K562 (cell line): ENCODE results near the gene CD55. TPM values are rescaled to one million over a fixed set of nuclear protein-coding genes. Genes with fewer than 3 reads are reported as not detected.
A peak's percentile ranks its signal among the peaks of the same experiment; 100 is the strongest.

Source experiments
- ATAC-seq: fragments of 200-7000 bp; cut with Tn5 transposase; 3 replicates; pipeline ENCODE4 v1.9.1; 2020; ENCODE audit warnings: moderate library complexity
- BruUV-seq: library from RNA; stranded (reverse); fragments of 400-500 nt; replicated peaks from 2 replicates; lab custom pipeline; 2021; lab: Mats Ljungman, UMichigan
- CTCF ChIA-PET: fragments of 300-600 bp; formaldehyde crosslinking; extraction: SDS; loops from one replicate; lab custom pipeline; 2021; ENCODE audit warnings: low intra/inter-chr PET ratio; lab: Yijun Ruan, JAX
- POLR2A ChIA-PET: fragments of 300-600, 350-650 bp; sonication (Branson Sonifier 250); formaldehyde crosslinking; extraction: SDS; loops from one replicate; lab custom pipeline; 2021; ENCODE audit warnings: antibody characterized with exemption, inconsistent platforms; lab: Yijun Ruan, JAX
- DNase-seq, 4 experiments: peaks; one replicate each; pipeline versions ENCODE4 v3.0.0 to v3.0.0-alpha.2; 2011 to 2018; ENCODE audit warnings: low spot score in 3 of 4, mixed read lengths in 3 of 4; ENCODE audit errors: extremely low read depth in 1 of 4
- FAIRE-seq: peaks from 2 replicates; lab custom pipeline; 2011; peaks lifted over from hg19 to GRCh38; lab: Jason Lieb, UNC
- H2AFZ ChIP-seq: 2 replicates; pipeline ENCODE4 v1.6.0; 2011; ENCODE audit warnings: low read depth, low read length, control low read depth, inconsistent platforms
- H3K27ac ChIP-seq: fragments of 200-600 bp; 3 replicates; pipeline ENCODE4 v1.8.0; 2011; ENCODE audit warnings: low read depth, mild to moderate bottlenecking, control low read depth, inconsistent platforms, low read length, moderate library complexity, mixed read lengths; ENCODE audit errors: extremely low read depth
- H3K27me3 ChIP-seq, 2 experiments: fragments of 300-600 bp in 1 of 2; 2 replicates in 1 of 2; 3 replicates in 1 of 2; pipeline versions ENCODE4 v1.6.0 to v1.8.0; 2011; ENCODE audit warnings: inconsistent platforms in 2 of 2, low read length in 2 of 2, mild to moderate bottlenecking in 1 of 2, mixed read lengths in 1 of 2, moderate library complexity in 1 of 2; ENCODE audit not compliant: control insufficient read depth in 2 of 2, insufficient read depth in 2 of 2
- H3K36me3 ChIP-seq: fragments of 300-600 bp; 3 replicates; pipeline ENCODE4 v1.8.0; 2011; ENCODE audit warnings: mild to moderate bottlenecking, low read length, inconsistent platforms; ENCODE audit not compliant: control insufficient read depth, insufficient read depth
- H3K4me1 ChIP-seq, 2 experiments: fragments of 200-600 bp in 1 of 2; replicated peaks in 1 of 2; 2 replicates in 1 of 2; 3 replicates in 1 of 2; pipeline versions ENCODE4 v1.5.1 to v1.8.0; 2011; ENCODE audit warnings: inconsistent platforms in 2 of 2, low read length in 2 of 2, mild to moderate bottlenecking in 1 of 2, mixed read lengths in 1 of 2, moderate library complexity in 1 of 2; ENCODE audit not compliant: control insufficient read depth in 2 of 2, insufficient read depth in 2 of 2
- H3K4me2 ChIP-seq: 2 replicates; pipeline ENCODE4 v1.6.1; 2011; ENCODE audit warnings: low read length, control low read depth, inconsistent platforms, mixed read lengths; ENCODE audit not compliant: insufficient read depth
- H3K4me3 ChIP-seq: fragments of 200-600 bp; sonication (generic), shearing (Covaris generic); 2 replicates; pipeline ENCODE4 v1.5.1; 2016; ENCODE audit warnings: control low read depth, inconsistent platforms
- H3K79me2 ChIP-seq: fragments of 200-600 bp; 3 replicates; pipeline ENCODE4 v1.8.0; 2011; ENCODE audit warnings: low read length, inconsistent platforms; ENCODE audit not compliant: control insufficient read depth, insufficient read depth
- H3K9ac ChIP-seq, 2 experiments: 2 replicates each; pipeline versions ENCODE4 v1.6.0 to v1.6.1; 2011; ENCODE audit warnings: low read depth in 2 of 2, low read length in 2 of 2, control low read depth in 1 of 2, inconsistent platforms in 1 of 2, mild to moderate bottlenecking in 1 of 2, mixed read lengths in 1 of 2; ENCODE audit not compliant: insufficient read depth in 1 of 2
- H3K9me1 ChIP-seq: one replicate; pipeline ENCODE4 v1.6.0; 2011; ENCODE audit warnings: inconsistent platforms, mild to moderate bottlenecking, low read length, moderate library complexity; ENCODE audit not compliant: control insufficient read depth, insufficient read depth
- H3K9me3 ChIP-seq: replicated peaks from 2 replicates; pipeline ENCODE4 v1.5.1; 2011; ENCODE audit warnings: low read depth, low read length, inconsistent platforms; ENCODE audit not compliant: control insufficient read depth, insufficient read depth
- H4K20me1 ChIP-seq: replicated peaks from 2 replicates; pipeline ENCODE4 v1.6.1; 2011; ENCODE audit warnings: low read length, inconsistent platforms, mixed read lengths; ENCODE audit not compliant: control insufficient read depth, insufficient read depth
- ARID1B ChIP-seq: fragments of 450-650 bp; IDR thresholded peaks from 2 replicates; pipeline ENCODE4 v1.6.1; 2016; ENCODE audit warnings: antibody characterized with exemption, mild to moderate bottlenecking, inconsistent platforms
- CBFA2T2 ChIP-seq: fragments of 450-650 bp; conservative IDR thresholded peaks from 2 replicates; pipeline ENCODE4 v1.6.1; 2017; ENCODE audit warnings: mild to moderate bottlenecking
- CBFA2T3 ChIP-seq: fragments of 450-650 bp; IDR thresholded peaks from 2 replicates; pipeline ENCODE4 v1.6.1; 2017
- DEAF1 ChIP-seq: fragments of 450-650 bp; formaldehyde crosslinking; IDR thresholded peaks from 2 replicates; pipeline ENCODE4 v1.4.0; 2020; ENCODE audit warnings: mild to moderate bottlenecking, moderate library complexity
- EP300 ChIP-seq: IDR thresholded peaks from 2 replicates; pipeline ENCODE4 v1.6.1; 2012; ENCODE audit warnings: low read length, improper control_type of control experiment
- NCOR1 ChIP-seq: fragments of 450-650 bp; IDR thresholded peaks from 2 replicates; pipeline ENCODE4 v1.6.1; 2016; ENCODE audit warnings: mild to moderate bottlenecking, moderate library complexity
- NRF1 ChIP-seq, 2 experiments: fragments of 450-650 bp; IDR thresholded peaks in 1 of 2; conservative IDR thresholded peaks in 1 of 2; 2 replicates each; pipeline ENCODE4 v1.6.1; 2014; ENCODE audit warnings: mild to moderate bottlenecking in 2 of 2
- SOX6 ChIP-seq: fragments of 450-650 bp; IDR thresholded peaks from 2 replicates; pipeline ENCODE4 v1.6.1; 2014; ENCODE audit warnings: mild to moderate bottlenecking
- TAL1 ChIP-seq: fragments of 450-650 bp; IDR thresholded peaks from 2 replicates; pipeline ENCODE4 v1.6.1; 2016; ENCODE audit warnings: mild to moderate bottlenecking
- TCF3 ChIP-seq: sonication (generic); formaldehyde crosslinking; IDR thresholded peaks from 2 replicates; pipeline ENCODE4 v1.4.0; 2020; ENCODE audit warnings: mild to moderate bottlenecking, missing genetic modification reagents
- TEAD4 ChIP-seq, 2 experiments: sonication (generic) in 1 of 2; formaldehyde crosslinking in 1 of 2; IDR thresholded peaks; 2 replicates each; pipeline versions ENCODE4 v1.6.1 to v1.8.0; 2012 to 2022; ENCODE audit warnings: borderline replicate concordance in 1 of 2, inconsistent platforms in 1 of 2, low read length in 1 of 2, mild to moderate bottlenecking in 1 of 2, missing genetic modification reagents in 1 of 2
- ZNF175 ChIP-seq: fragments of 200-800 bp; sonication (Bioruptor generic); IDR thresholded peaks from 2 replicates; pipeline ENCODE4 v1.6.1; 2016; ENCODE audit warnings: low read depth, mild to moderate bottlenecking, missing genetic modification characterization, missing compliant biosample characterization
- ZNF282 ChIP-seq: sonication (generic); formaldehyde crosslinking; IDR thresholded peaks from 2 replicates; pipeline ENCODE4 v1.8.1; 2023; ENCODE audit warnings: missing genetic modification reagents
- ZNF75A ChIP-seq: fragments of 450-650 bp; formaldehyde crosslinking; IDR thresholded peaks from 2 replicates; pipeline ENCODE4 v1.4.0; 2020; ENCODE audit warnings: mild to moderate bottlenecking
- WGBS: fragments of 100-300 bp; shearing (Covaris generic); methylation state at CpG from one replicate; pipeline ENCODE4 v1.1.6; 2016; ENCODE audit warnings: low coverage, mixed read lengths; ENCODE audit not compliant: insufficient coverage; ENCODE audit errors: missing lambda C conversion rate; 5-methylcytosine and 5-hydroxymethylcytosine counted together
- in situ Hi-C: fragments of 300-500 bp; cut with MboI; formaldehyde crosslinking; loops from 4 replicates; pipeline ENCODE4 v1.15.0; 2018; ENCODE audit warnings: inconsistent platforms, mixed read lengths
- intact Hi-C: fragments of 100-400 bp; cut with micrococcal nuclease; formaldehyde crosslinking; loops from 2 replicates; pipeline ENCODE4 v1.14.2; 2022
- polyA plus RNA-seq, 8 experiments: library from polyadenylated mRNA; depleted of rRNA in 4 of 8; stranded (reverse) in 5 of 8; unstranded in 3 of 8; fragments of >200 nt; fragmentation: Nextera tagmentation in 2 of 8; fragmentation: Illumina TruSeq in 1 of 8; extraction: Ambion mirVana in 2 of 8; extraction: Trizol in 1 of 8; gene quantifications; 2 replicates each; pipeline versions ENCODE4 v1.2.1 to v1.2.3, GENCODE V29; 2011 to 2014; ENCODE audit warnings: inconsistent platforms in 1 of 8, missing spikeins in 1 of 8
- total RNA-seq, 7 experiments: library from RNA; depleted of rRNA in 6 of 7; stranded (reverse); fragments of >200 nt in 6 of 7; fragmentation: Illumina TruSeq in 2 of 7; extraction: Trizol in 2 of 7; gene quantifications; 2 replicates each; pipeline versions ENCODE4 v1.2.1 to v1.2.3, GENCODE V29; 2011 to 2021; ENCODE audit warnings: low replicate concordance in 1 of 7

CD55 gene
- total and polyA plus RNA-seq, 9 of the 15 experiments (the other 6 are each of a cell fraction or from before 2014, with no cell fraction given) = 17.7 to 150 (median 97.0) TPM

GRCh38 chr1:207305489-207305873, 16.0 kb upstream of the CD55 start (continued):
- no peak for TF ChIP-seq DEAF1
- TF ChIP-seq NRF1 (conservative IDR thresholded peaks at IDR 0.05 in 1 of 2, IDR thresholded peaks at IDR 0.05 in 1 of 2) = no peak
- no peak for TF ChIP-seq ZNF175 (CRISPR knock-in tag)
- TF ChIP-seq ZNF282 (CRISPR knock-in tag) = no peak

DNA sequence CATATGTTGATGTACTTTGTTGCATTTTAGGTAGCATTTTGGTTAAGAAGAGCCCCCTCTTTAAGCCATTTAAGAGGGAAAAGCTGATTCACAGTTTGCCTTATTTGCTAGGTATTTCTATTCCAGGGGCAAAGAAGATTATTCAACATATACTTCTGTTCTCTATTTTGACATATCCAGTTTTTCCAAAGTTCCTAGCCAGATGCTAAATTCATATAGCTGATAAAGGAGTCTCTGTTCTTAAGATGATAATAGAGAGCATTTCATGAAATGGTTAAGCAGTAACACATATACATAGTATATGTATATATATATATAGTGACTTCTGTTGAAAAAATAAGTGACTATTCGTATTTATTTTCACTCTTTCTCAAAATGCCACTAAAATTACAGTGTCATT, 15.5 kb upstream of the CD55 start:
- H3K79me2 ChIP-seq = no peaks in the 10 kb centered on the region
- H3K36me3 ChIP-seq = no peaks in the 10 kb centered on the region
- H3K9ac ChIP-seq = peak overlapping the region in 1 of 2 experiments; percentile 41; a peak in 1 of 4 replicates
- peak; percentile 26; the same call in 1 of the 2 replicates for TF ChIP-seq TEAD4 (IDR thresholded peaks at IDR 0.05; ENCODE audit: low read length)
- no peak for TF ChIP-seq TEAD4 (CRISPR knock-in tag; IDR thresholded peaks at IDR 0.05; ENCODE audit: borderline replicate concordance)
- peak; percentile 62 for TF ChIP-seq CBFA2T3
- peak; percentile 64 for TF ChIP-seq ARID1B
- no peak for TF ChIP-seq SOX6
- no peak for TF ChIP-seq ZNF75A (CRISPR knock-in tag)
- TF ChIP-seq TAL1 = peak; percentile 72
- TF ChIP-seq NCOR1 = peak; percentile 31; the same call in 1 of the 2 replicates
- 0 out of 2 replicates have a peak, but pooled peaks have one; percentile 9 for TF ChIP-seq CBFA2T2
- peak; percentile 16; the same call in 1 of the 2 replicates for TF ChIP-seq EP300
- peak; percentile 54; the same call in 1 of the 2 replicates for TF ChIP-seq TCF3 (CRISPR knock-in tag)
- H3K4me1 ChIP-seq = peaks cover 17 to 41% of the 10 kb centered on the region in 2 experiments
- CTCF ChIA-PET = no interaction called here
- H4K20me1 ChIP-seq = no peaks in the 10 kb centered on the region
- WGBS = 4% methylated on average over 1 of the region's 1 CpG
- DNase-seq = no peak
- no peak overlapping the region for H3K4me2 ChIP-seq
- H3K27ac ChIP-seq = 0 out of 3 replicates have a peak overlapping the region, but pooled peaks have one; percentile 30
- POLR2A ChIA-PET = interaction anchor here (0.9 to 1.3 kb wide), 3 partner anchors 9 to 314 kb away, joined by 3 read pairs; no protein-coding TSS in a partner anchor
- H2AFZ ChIP-seq = peak overlapping the region; percentile 75
- no TSS peak for BruUV-seq
- ATAC-seq = no peak
- H3K9me1 ChIP-seq = no peaks in the 10 kb centered on the region
- intact Hi-C loops (no loop called here), in situ Hi-C loops (no loop called here)
- no peak for FAIRE-seq
- no peaks in the 10 kb centered on the region for H3K27me3 ChIP-seq
- no peaks in the 10 kb centered on the region for H3K9me3 ChIP-seq
- H3K4me3 ChIP-seq = no peak overlapping the region
